ENCODE data around the gene RNASE11. TPM values are rescaled to one million over a fixed set of nuclear protein-coding genes. Genes with fewer than 3 reads are reported as not detected.
A peak's percentile ranks its signal among the peaks of the same experiment; 100 is the strongest.

Gene RNASE11
- total RNA-seq, 1 experiment from 2014 or later: not detected

- H3K4me1 ChIP-seq (ENCODE audit: insufficient read depth, low read length, poor library complexity, severe bottlenecking): peaks cover 6% of the 10 kb centered on the region
- no TSS peak for BruUV-seq (replicated peaks)
- DNase-seq (ENCODE audit: low spot score): peak; percentile 73
- POLR2A ChIA-PET (ENCODE audit: low non-redundant PET): no interaction called here
- TF ChIP-seq CTCF (conservative IDR thresholded peaks at IDR 0.05; ENCODE audit: low read depth, low read length): no peak
- TF ChIP-seq EZH2 (IDR thresholded peaks at IDR 0.05; ENCODE audit: borderline replicate concordance, low read depth, low read length, poor library complexity, severe bottlenecking): no peak
- no peak overlapping the region for H3K27ac ChIP-seq (ENCODE audit: low read depth, low read length, poor library complexity, severe bottlenecking)
- intact Hi-C loops (cut with micrococcal nuclease; ENCODE audit: unreplicated experiment): no loop called here
- H3K9me3 ChIP-seq (ENCODE audit: low read depth, low read length, poor library complexity, severe bottlenecking): no peaks in the 10 kb centered on the region
- CTCF ChIA-PET: no interaction called here
- peaks cover 6% of the 10 kb centered on the region for H3K27me3 ChIP-seq (replicated peaks; ENCODE audit: insufficient read depth, low read depth, low read length, poor library complexity)
- peak overlapping the region; percentile 43 for H3K4me3 ChIP-seq (ENCODE audit: low read depth, low read length, poor library complexity, severe bottlenecking)
- H3K36me3 ChIP-seq (ENCODE audit: insufficient read depth, low read length, poor library complexity, severe bottlenecking): no peaks in the 10 kb centered on the region
Observed at GRCh38 chr14:20624495-20625070, 36.8 kb upstream of the RNASE11 start.

- POLR2A ChIA-PET (ENCODE audit: low non-redundant PET): no interaction called here
- Histone ChIP-seq H3K36me3 (ENCODE audit: insufficient read depth, low read length, poor library complexity, severe bottlenecking) (no peaks in the 10 kb centered on the region), H3K9me3 (ENCODE audit: low read depth, low read length, poor library complexity, severe bottlenecking) (no peaks in the 10 kb centered on the region), H3K4me1 (ENCODE audit: insufficient read depth, low read length, poor library complexity, severe bottlenecking) (peaks cover 6% of the 10 kb centered on the region), H3K27me3 (replicated peaks; ENCODE audit: insufficient read depth, low read depth, low read length, poor library complexity) (no peaks in the 10 kb centered on the region), H3K27ac (ENCODE audit: low read depth, low read length, poor library complexity, severe bottlenecking) (no peak overlapping the region), H3K4me3 (ENCODE audit: low read depth, low read length, poor library complexity, severe bottlenecking) (no peak overlapping the region)
- intact Hi-C loops (cut with micrococcal nuclease; ENCODE audit: unreplicated experiment): no loop called here
- CTCF ChIA-PET: no interaction called here
- no peak for TF ChIP-seq CTCF (conservative IDR thresholded peaks at IDR 0.05; ENCODE audit: low read depth, low read length)
- no peak for TF ChIP-seq EZH2 (IDR thresholded peaks at IDR 0.05; ENCODE audit: borderline replicate concordance, low read depth, low read length, poor library complexity, severe bottlenecking)
- BruUV-seq (replicated peaks): no TSS peak
- no peak for DNase-seq (ENCODE audit: low spot score)
Observed at GRCh38 chr14:20623798-20624197, 36.0 kb upstream of the RNASE11 start.

- no peak for TF ChIP-seq CTCF (conservative IDR thresholded peaks at IDR 0.05; ENCODE audit: low read depth, low read length)
- no peak for TF ChIP-seq EZH2 (IDR thresholded peaks at IDR 0.05; ENCODE audit: borderline replicate concordance, low read depth, low read length, poor library complexity, severe bottlenecking)
- no TSS peak for BruUV-seq (replicated peaks)
- Histone ChIP-seq H3K4me3 (ENCODE audit: low read depth, low read length, poor library complexity, severe bottlenecking) (no peak overlapping the region), H3K4me1 (ENCODE audit: insufficient read depth, low read length, poor library complexity, severe bottlenecking) (peaks cover 3% of the 10 kb centered on the region), H3K36me3 (ENCODE audit: insufficient read depth, low read length, poor library complexity, severe bottlenecking) (no peaks in the 10 kb centered on the region), H3K9me3 (ENCODE audit: low read depth, low read length, poor library complexity, severe bottlenecking) (no peaks in the 10 kb centered on the region), H3K27me3 (replicated peaks; ENCODE audit: insufficient read depth, low read depth, low read length, poor library complexity) (no peaks in the 10 kb centered on the region), H3K27ac (ENCODE audit: low read depth, low read length, poor library complexity, severe bottlenecking) (no peak overlapping the region)
- intact Hi-C loops (cut with micrococcal nuclease; ENCODE audit: unreplicated experiment): no loop called here
- CTCF ChIA-PET: interaction anchor here (0.6 kb wide), 1 partner anchor 10 kb away, joined by 11 read pairs; no protein-coding TSS in a partner anchor
- POLR2A ChIA-PET (ENCODE audit: low non-redundant PET): no interaction called here
- no peak for DNase-seq (ENCODE audit: low spot score)
Observed at GRCh38 chr14:20622816-20623291, 35.1 kb upstream of the RNASE11 start.

Measured in A673 (cell line).